Measurements from ENCODE around the gene DYRK1A.

The DYRK1A gene

DNA sequence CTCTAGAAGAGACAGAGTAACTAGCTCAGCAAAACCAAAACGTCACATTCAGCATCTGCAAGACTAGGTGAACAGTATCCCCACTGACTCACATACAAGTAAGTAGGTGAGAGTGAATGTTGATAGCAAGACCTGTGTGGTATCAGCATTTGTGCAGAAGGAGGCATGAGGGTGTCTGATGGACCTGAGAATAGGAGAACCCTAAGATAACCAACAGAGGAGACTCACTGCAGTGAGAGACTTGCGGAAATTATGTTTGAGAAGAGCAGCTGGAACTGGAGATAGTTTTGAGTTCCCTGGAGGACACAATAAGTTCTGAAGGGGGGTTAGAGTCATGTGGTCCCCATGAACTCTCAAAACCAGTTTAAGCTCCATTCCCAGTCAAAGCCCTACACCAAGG is 59.1 kb downstream of the DYRK1A start:
- H3K9me3 ChIP-seq (ENCODE audit: control insufficient read depth, insufficient read depth, low read length): peaks cover 4% of the 10 kb centered on the region
- no peaks in the 10 kb centered on the region for H3K4me1 ChIP-seq (ENCODE audit: control insufficient read depth, insufficient read depth, low read length)
- H3K36me3 ChIP-seq (ENCODE audit: control insufficient read depth, insufficient read depth, low read length): no peaks in the 10 kb centered on the region
- no peaks in the 10 kb centered on the region for H3K27me3 ChIP-seq (ENCODE audit: control insufficient read depth, insufficient read depth, low read length)
- no peak overlapping the region for H3K9ac ChIP-seq (ENCODE audit: low read depth, low read length)
- no peak overlapping the region for H3K4me3 ChIP-seq (ENCODE audit: low read depth, low read length)

- Histone ChIP-seq H3K27me3 (ENCODE audit: control insufficient read depth, insufficient read depth, low read length) (no peaks in the 10 kb centered on the region), H3K9ac (ENCODE audit: low read depth, low read length) (no peak overlapping the region), H3K4me1 (ENCODE audit: control insufficient read depth, insufficient read depth, low read length) (peaks cover 3% of the 10 kb centered on the region), H3K4me3 (ENCODE audit: low read depth, low read length) (no peak overlapping the region), H3K36me3 (ENCODE audit: control insufficient read depth, insufficient read depth, low read length) (no peaks in the 10 kb centered on the region), H3K9me3 (ENCODE audit: control insufficient read depth, insufficient read depth, low read length) (peaks cover 4% of the 10 kb centered on the region)
These were observed 60.6 kb downstream of the DYRK1A start for GRCh38 chr21:37427221-37427620.

- no peaks in the 10 kb centered on the region for H3K36me3 ChIP-seq (ENCODE audit: control insufficient read depth, insufficient read depth, low read length)
- peaks cover 3% of the 10 kb centered on the region for H3K4me1 ChIP-seq (ENCODE audit: control insufficient read depth, insufficient read depth, low read length)
- no peak overlapping the region for H3K9ac ChIP-seq (ENCODE audit: low read depth, low read length)
- H3K4me3 ChIP-seq (ENCODE audit: low read depth, low read length): no peak overlapping the region
- H3K9me3 ChIP-seq (ENCODE audit: control insufficient read depth, insufficient read depth, low read length): peaks cover 4% of the 10 kb centered on the region
- H3K27me3 ChIP-seq (ENCODE audit: control insufficient read depth, insufficient read depth, low read length): no peaks in the 10 kb centered on the region
These were observed 62.8 kb downstream of the DYRK1A start for GRCh38 chr21:37429356-37429755.

DNA sequence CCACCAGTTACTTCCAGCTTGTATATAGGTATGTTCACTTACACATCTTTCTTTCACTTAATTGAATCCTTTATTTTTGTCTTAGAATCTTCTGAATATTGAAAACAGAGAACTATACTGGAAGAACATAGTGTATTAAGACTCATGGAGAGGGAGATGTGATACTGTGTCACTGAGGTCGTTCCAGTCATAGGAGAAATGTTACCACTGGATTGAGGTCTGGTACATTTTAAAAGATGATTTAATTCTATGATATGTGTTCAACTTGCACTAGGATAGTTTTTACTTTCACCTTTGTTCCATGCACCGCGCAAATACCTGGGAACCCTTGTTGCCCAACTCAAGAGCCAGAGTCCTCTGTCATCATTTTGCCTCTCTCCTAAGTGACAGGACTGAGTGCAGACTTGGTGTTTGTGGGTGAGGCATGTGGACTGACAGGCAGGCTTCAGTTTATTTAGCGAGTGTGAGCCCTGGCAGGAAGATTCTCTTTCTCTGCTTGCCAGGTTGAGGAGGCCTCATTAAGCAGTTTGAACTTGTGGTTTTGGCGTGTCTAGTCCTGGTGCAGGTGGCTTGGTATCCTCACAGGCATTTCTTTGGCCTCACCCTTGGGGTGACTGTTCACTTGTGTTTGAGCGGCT is 63.7 kb downstream of the DYRK1A start:
- Histone ChIP-seq H3K4me3 (ENCODE audit: low read depth, low read length) (no peak overlapping the region), H3K27me3 (ENCODE audit: control insufficient read depth, insufficient read depth, low read length) (no peaks in the 10 kb centered on the region), H3K4me1 (ENCODE audit: control insufficient read depth, insufficient read depth, low read length) (peaks cover 7% of the 10 kb centered on the region), H3K36me3 (ENCODE audit: control insufficient read depth, insufficient read depth, low read length) (no peaks in the 10 kb centered on the region), H3K9ac (ENCODE audit: low read depth, low read length) (no peak overlapping the region), H3K9me3 (ENCODE audit: control insufficient read depth, insufficient read depth, low read length) (peaks cover 4% of the 10 kb centered on the region)

- no peaks in the 10 kb centered on the region for H3K9me3 ChIP-seq (ENCODE audit: control insufficient read depth, insufficient read depth, low read length)
- no peaks in the 10 kb centered on the region for H3K27me3 ChIP-seq (ENCODE audit: control insufficient read depth, insufficient read depth, low read length)
- H3K36me3 ChIP-seq (ENCODE audit: control insufficient read depth, insufficient read depth, low read length): no peaks in the 10 kb centered on the region
- H3K9ac ChIP-seq (ENCODE audit: low read depth, low read length): no peak overlapping the region
- peaks cover 13% of the 10 kb centered on the region for H3K4me1 ChIP-seq (ENCODE audit: control insufficient read depth, insufficient read depth, low read length)
- no peak overlapping the region for H3K4me3 ChIP-seq (ENCODE audit: low read depth, low read length)
These were observed 64.7 kb downstream of the DYRK1A start for GRCh38 chr21:37431243-37431642.

GRCh38 chr21:37432710-37433455 is 66.3 kb downstream of the DYRK1A start:
- Histone ChIP-seq H3K9ac (ENCODE audit: low read depth, low read length) (no peak overlapping the region), H3K4me3 (ENCODE audit: low read depth, low read length) (no peak overlapping the region), H3K27me3 (ENCODE audit: control insufficient read depth, insufficient read depth, low read length) (no peaks in the 10 kb centered on the region), H3K9me3 (ENCODE audit: control insufficient read depth, insufficient read depth, low read length) (no peaks in the 10 kb centered on the region), H3K4me1 (ENCODE audit: control insufficient read depth, insufficient read depth, low read length) (peaks cover 16% of the 10 kb centered on the region), H3K36me3 (ENCODE audit: control insufficient read depth, insufficient read depth, low read length) (no peaks in the 10 kb centered on the region)

- Histone ChIP-seq H3K27me3 (ENCODE audit: control insufficient read depth, insufficient read depth, low read length) (no peaks in the 10 kb centered on the region), H3K36me3 (ENCODE audit: control insufficient read depth, insufficient read depth, low read length) (no peaks in the 10 kb centered on the region), H3K4me3 (ENCODE audit: low read depth, low read length) (no peak overlapping the region), H3K9ac (ENCODE audit: low read depth, low read length) (no peak overlapping the region), H3K9me3 (ENCODE audit: control insufficient read depth, insufficient read depth, low read length) (no peaks in the 10 kb centered on the region), H3K4me1 (ENCODE audit: control insufficient read depth, insufficient read depth, low read length) (peaks cover 16% of the 10 kb centered on the region)
These were observed 66.9 kb downstream of the DYRK1A start for GRCh38 chr21:37433456-37433840.

DNA sequence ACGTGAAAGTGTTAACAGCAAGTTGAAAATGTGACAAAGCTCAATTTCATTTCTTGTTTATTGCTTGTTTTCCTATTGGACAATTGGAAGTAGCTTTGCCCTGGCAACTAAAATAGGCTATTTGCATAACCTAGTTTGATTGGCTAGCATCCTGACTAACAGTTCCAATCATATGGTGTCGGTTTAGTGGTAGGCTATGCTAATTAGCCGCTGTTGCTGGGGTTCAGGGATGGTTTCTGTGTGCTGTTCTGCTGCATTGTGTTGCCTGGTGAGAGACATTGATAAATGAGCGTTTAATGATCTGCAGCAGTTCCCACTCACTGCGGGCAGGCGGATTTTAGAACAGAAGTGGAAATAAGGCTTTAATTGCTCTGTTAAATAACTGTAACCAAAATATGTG is 68.5 kb downstream of the DYRK1A start:
- Histone ChIP-seq H3K9me3 (ENCODE audit: control insufficient read depth, insufficient read depth, low read length) (no peaks in the 10 kb centered on the region), H3K27me3 (ENCODE audit: control insufficient read depth, insufficient read depth, low read length) (no peaks in the 10 kb centered on the region), H3K4me3 (ENCODE audit: low read depth, low read length) (no peak overlapping the region), H3K36me3 (ENCODE audit: control insufficient read depth, insufficient read depth, low read length) (no peaks in the 10 kb centered on the region), H3K9ac (ENCODE audit: low read depth, low read length) (no peak overlapping the region), H3K4me1 (ENCODE audit: control insufficient read depth, insufficient read depth, low read length) (peaks cover 16% of the 10 kb centered on the region)

DNA sequence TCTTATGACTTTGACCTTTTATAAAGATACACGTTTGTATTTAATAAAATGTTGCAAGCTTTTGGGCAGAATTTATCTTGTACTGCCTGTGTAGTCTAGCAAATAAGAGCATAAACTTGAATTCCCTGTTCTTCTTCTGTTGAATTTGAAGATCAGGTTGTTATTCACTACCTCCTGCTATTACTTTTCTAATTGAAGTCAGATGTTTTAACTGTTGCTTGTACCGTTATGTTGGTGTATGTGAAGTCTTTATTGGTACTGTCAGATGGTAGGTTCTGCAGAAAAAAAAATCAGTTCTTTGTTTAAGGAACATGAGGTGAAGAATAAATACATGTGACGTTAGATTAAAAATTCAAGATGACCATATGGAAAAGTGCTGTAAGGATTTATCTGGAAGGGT is 69.1 kb downstream of the DYRK1A start:
- Histone ChIP-seq H3K36me3 (ENCODE audit: control insufficient read depth, insufficient read depth, low read length) (no peaks in the 10 kb centered on the region), H3K4me3 (ENCODE audit: low read depth, low read length) (no peak overlapping the region), H3K27me3 (ENCODE audit: control insufficient read depth, insufficient read depth, low read length) (no peaks in the 10 kb centered on the region), H3K4me1 (ENCODE audit: control insufficient read depth, insufficient read depth, low read length) (peaks cover 16% of the 10 kb centered on the region), H3K9ac (ENCODE audit: low read depth, low read length) (no peak overlapping the region), H3K9me3 (ENCODE audit: control insufficient read depth, insufficient read depth, low read length) (no peaks in the 10 kb centered on the region)

DNA sequence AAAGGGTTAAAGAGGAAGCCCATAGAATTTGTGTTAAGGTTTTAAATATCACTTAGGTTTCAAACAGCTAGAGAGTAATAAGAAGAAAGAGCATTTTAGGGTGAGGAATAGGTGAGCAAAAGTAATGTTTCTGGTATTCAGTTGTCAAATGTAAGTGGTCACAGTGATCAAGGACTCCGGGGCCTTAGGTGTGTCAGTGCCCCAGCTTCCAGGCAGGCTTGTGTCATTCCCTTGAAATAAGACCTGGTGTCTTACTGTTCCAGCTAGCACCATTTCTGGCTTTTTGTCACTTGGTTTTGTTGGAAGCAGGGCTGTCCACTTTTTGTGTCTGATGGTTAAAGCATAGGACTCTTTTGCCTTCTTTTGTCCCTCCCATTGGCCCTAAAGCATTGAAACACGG is 69.6 kb downstream of the DYRK1A start:
- H3K4me1 ChIP-seq (ENCODE audit: control insufficient read depth, insufficient read depth, low read length): peaks cover 16% of the 10 kb centered on the region
- H3K9me3 ChIP-seq (ENCODE audit: control insufficient read depth, insufficient read depth, low read length): no peaks in the 10 kb centered on the region
- H3K36me3 ChIP-seq (ENCODE audit: control insufficient read depth, insufficient read depth, low read length): no peaks in the 10 kb centered on the region
- H3K4me3 ChIP-seq (ENCODE audit: low read depth, low read length): no peak overlapping the region
- no peaks in the 10 kb centered on the region for H3K27me3 ChIP-seq (ENCODE audit: control insufficient read depth, insufficient read depth, low read length)
- no peak overlapping the region for H3K9ac ChIP-seq (ENCODE audit: low read depth, low read length)

- H3K27me3 ChIP-seq (ENCODE audit: control insufficient read depth, insufficient read depth, low read length): no peaks in the 10 kb centered on the region
- H3K4me3 ChIP-seq (ENCODE audit: low read depth, low read length): no peak overlapping the region
- no peaks in the 10 kb centered on the region for H3K9me3 ChIP-seq (ENCODE audit: control insufficient read depth, insufficient read depth, low read length)
- no peaks in the 10 kb centered on the region for H3K36me3 ChIP-seq (ENCODE audit: control insufficient read depth, insufficient read depth, low read length)
- peaks cover 13% of the 10 kb centered on the region for H3K4me1 ChIP-seq (ENCODE audit: control insufficient read depth, insufficient read depth, low read length)
- H3K9ac ChIP-seq (ENCODE audit: low read depth, low read length): no peak overlapping the region
These were observed 71.0 kb downstream of the DYRK1A start for GRCh38 chr21:37437376-37438080.

- no peaks in the 10 kb centered on the region for H3K9me3 ChIP-seq (ENCODE audit: control insufficient read depth, insufficient read depth, low read length)
- no peaks in the 10 kb centered on the region for H3K36me3 ChIP-seq (ENCODE audit: control insufficient read depth, insufficient read depth, low read length)
- H3K4me3 ChIP-seq (ENCODE audit: low read depth, low read length): no peak overlapping the region
- no peak overlapping the region for H3K9ac ChIP-seq (ENCODE audit: low read depth, low read length)
- H3K27me3 ChIP-seq (ENCODE audit: control insufficient read depth, insufficient read depth, low read length): no peaks in the 10 kb centered on the region
- H3K4me1 ChIP-seq (ENCODE audit: control insufficient read depth, insufficient read depth, low read length): peaks cover 9% of the 10 kb centered on the region
These were observed 77.1 kb downstream of the DYRK1A start for GRCh38 chr21:37443683-37444082.
